Endothelial cell of umbilical vein (primary cell): ENCODE measurements around the gene NEU2. TPM values are rescaled to one million over a fixed set of nuclear protein-coding genes. Genes with fewer than 3 reads are reported as not detected.

Source experiments
- BruUV-seq: library from RNA; stranded (reverse); fragments of 400-500 nt; replicated peaks from 2 replicates; lab custom pipeline; 2021; lab: Mats Ljungman, UMichigan
- CTCF ChIA-PET: fragments of 300-600, 350-600 bp; sonication (Branson Sonifier 250); formaldehyde crosslinking; loops from one replicate; lab custom pipeline; 2021; ENCODE audit warnings: antibody characterized with exemption, inconsistent platforms; lab: Charles Lee
- POLR2A ChIA-PET: fragments of 300-600, 350-600 bp; sonication (Branson Sonifier 250); formaldehyde crosslinking; loops from one replicate; lab custom pipeline; 2021; ENCODE audit warnings: antibody characterized with exemption, inconsistent platforms; lab: Charles Lee
- DNase-seq: peaks from one replicate; pipeline ENCODE4 v3.0.0-alpha.2; 2011; ENCODE audit warnings: low read depth, low spot score
- FAIRE-seq: peaks from 2 replicates; lab custom pipeline; 2011; peaks lifted over from hg19 to GRCh38; lab: Jason Lieb, UNC
- H2AFZ ChIP-seq: 2 replicates; pipeline ENCODE4 v1.6.0; 2012; ENCODE audit warnings: low read depth, low read length, control low read depth, inconsistent platforms
- H3K27ac ChIP-seq: 2 replicates; pipeline ENCODE4 v1.5.1; 2011; ENCODE audit warnings: low read depth, mild to moderate bottlenecking, control low read depth, low read length, moderate library complexity; ENCODE audit not compliant: insufficient read depth
- H3K27me3 ChIP-seq, 2 experiments: 2 replicates each; pipeline versions ENCODE4 v1.6.0 to v1.6.1; 2011; ENCODE audit warnings: low read length in 2 of 2, mixed read lengths in 1 of 2; ENCODE audit not compliant: control insufficient read depth in 2 of 2, insufficient read depth in 2 of 2
- H3K36me3 ChIP-seq, 2 experiments: 2 replicates in 1 of 2; 3 replicates in 1 of 2; pipeline ENCODE4 v1.5.1; 2011; ENCODE audit warnings: low read length in 2 of 2, mild to moderate bottlenecking in 1 of 2, moderate library complexity in 1 of 2; ENCODE audit not compliant: control insufficient read depth in 2 of 2, insufficient read depth in 2 of 2; ENCODE audit errors: extremely low read depth in 1 of 2
- H3K4me1 ChIP-seq: 3 replicates; pipeline ENCODE4 v1.5.1; 2011; ENCODE audit warnings: mild to moderate bottlenecking, low read length; ENCODE audit not compliant: control insufficient read depth, insufficient read depth; ENCODE audit errors: extremely low read depth
- H3K4me2 ChIP-seq: 2 replicates; pipeline ENCODE4 v1.6.1; 2011; ENCODE audit warnings: low read length, control low read depth, mixed read lengths; ENCODE audit not compliant: insufficient read depth
- H3K4me3 ChIP-seq, 3 experiments: fragments of 200-600 bp in 1 of 3; sonication (generic), shearing (Covaris generic) in 1 of 3; replicated peaks in 1 of 3; 2 replicates each; pipeline ENCODE4 v1.5.1; 2011 to 2016; ENCODE audit warnings: control low read depth in 3 of 3, low read length in 3 of 3, mild to moderate bottlenecking in 2 of 3, inconsistent platforms in 1 of 3, low read depth in 1 of 3, moderate library complexity in 1 of 3; ENCODE audit not compliant: insufficient read depth in 1 of 3
- H3K79me2 ChIP-seq: 2 replicates; pipeline ENCODE4 v1.6.0; 2012; ENCODE audit warnings: low read length, inconsistent platforms; ENCODE audit not compliant: control insufficient read depth, insufficient read depth
- H3K9ac ChIP-seq: replicated peaks from 2 replicates; pipeline ENCODE3; 2011; ENCODE audit warnings: low read length, control low read depth; ENCODE audit not compliant: insufficient read depth; ENCODE audit errors: extremely low read depth
- H3K9me1 ChIP-seq: replicated peaks from 3 replicates; pipeline ENCODE4 v1.6.0; 2011; ENCODE audit warnings: mild to moderate bottlenecking, low read length; ENCODE audit not compliant: control insufficient read depth, insufficient read depth; ENCODE audit errors: extremely low read depth
- H3K9me3 ChIP-seq: replicated peaks from 2 replicates; pipeline ENCODE4 v1.5.1; 2012; ENCODE audit warnings: low read length, inconsistent platforms; ENCODE audit not compliant: control insufficient read depth, insufficient read depth
- H4K20me1 ChIP-seq: replicated peaks from 2 replicates; pipeline ENCODE3; 2011; ENCODE audit warnings: mild to moderate bottlenecking, low read length; ENCODE audit not compliant: control insufficient read depth, insufficient read depth; ENCODE audit errors: extremely low read depth
- CTCF ChIP-seq, 2 donors: IDR thresholded peaks; 1 replicate in 1 of 2; 2 replicates in 1 of 2; pipeline ENCODE4 v1.5.1; 2011; ENCODE audit warnings: low read length in 2 of 2, mild to moderate bottlenecking in 2 of 2, moderate library complexity in 2 of 2, control low read depth in 1 of 2, inconsistent platforms in 1 of 2, low read depth in 1 of 2; ENCODE audit not compliant: insufficient read depth in 1 of 2; ENCODE audit errors: extremely low read depth in 1 of 2
- EZH2 ChIP-seq: IDR thresholded peaks from 2 replicates; pipeline ENCODE4 v1.6.1; 2012; ENCODE audit warnings: borderline replicate concordance, low read depth, mild to moderate bottlenecking, moderate library complexity, low read length, inconsistent platforms; ENCODE audit not compliant: severe bottlenecking
- FOS ChIP-seq: IDR thresholded peaks from 2 replicates; pipeline ENCODE4 v1.6.1; 2011; ENCODE audit warnings: mild to moderate bottlenecking, low read length, moderate library complexity, borderline replicate concordance; ENCODE audit not compliant: insufficient read depth
- GATA2 ChIP-seq: IDR thresholded peaks from 2 replicates; pipeline ENCODE4 v1.7.0; 2011; ENCODE audit warnings: low read depth, mild to moderate bottlenecking, moderate library complexity, mixed read lengths, low read length; ENCODE audit not compliant: insufficient read length, insufficient read depth
- JUN ChIP-seq: IDR thresholded peaks from 2 replicates; pipeline ENCODE4 v1.6.1; 2011; ENCODE audit warnings: borderline replicate concordance, low read depth; ENCODE audit not compliant: insufficient read length, insufficient read depth
- MAX ChIP-seq: IDR thresholded peaks from 2 replicates; pipeline ENCODE4 v1.6.1; 2011; ENCODE audit not compliant: insufficient read depth, insufficient read length
- MYC ChIP-seq: IDR thresholded peaks from one replicate; pipeline ENCODE4 v1.6.1; 2011; ENCODE audit warnings: mild to moderate bottlenecking, low read depth, low read length
- POLR2A ChIP-seq: IDR thresholded peaks from 2 replicates; pipeline ENCODE4 v1.6.1; 2012; ENCODE audit warnings: low read depth, mild to moderate bottlenecking, control low read depth, low read length
- POLR2AphosphoS5 ChIP-seq: IDR thresholded peaks from 2 replicates; pipeline ENCODE4 v1.6.1; 2012; ENCODE audit warnings: low read depth, mild to moderate bottlenecking, control low read depth, low read length, moderate library complexity; ENCODE audit not compliant: insufficient read depth
- dilution Hi-C: fragments of 300-500 bp; cut with MboI; formaldehyde crosslinking; loops from one replicate; pipeline ENCODE4 v1.15.0; 2019; ENCODE audit warnings: low sequenced_read_pairs; ENCODE audit not compliant: extremely low pct_ligation_motif_present
- intact Hi-C: fragments of 100-400 bp; cut with micrococcal nuclease; formaldehyde crosslinking; loops from one replicate; pipeline ENCODE4 v1.10.0; 2022
- polyA plus RNA-seq, 4 experiments: library from polyadenylated mRNA; depleted of rRNA in 3 of 4; stranded (reverse) in 3 of 4; unstranded in 1 of 4; fragments of >200 nt; gene quantifications; 2 replicates each; pipeline versions ENCODE4 v1.2.1 to v1.2.3, GENCODE V29; 2011 to 2012; ENCODE audit warnings: missing spikeins in 1 of 4
- total RNA-seq: library from RNA; stranded (reverse); gene quantifications from 2 replicates; pipeline ENCODE4 v1.2.3, GENCODE V29; 2021

The NEU2 gene
- total and polyA plus RNA-seq, 2 donors (not counting 3 experiments of a cell fraction or from before 2014, with no cell fraction given) = not detected

- intact Hi-C loops = no loop called here
- no peak overlapping the region for H3K9ac ChIP-seq
- TF ChIP-seq EZH2 (no peak), POLR2A (no peak), MAX (no peak), FOS (no peak), JUN (no peak), CTCF (IDR thresholded peaks at IDR 0.05; ENCODE audit: extremely low read depth in 1 of 2, insufficient read depth in 1 of 2, low read depth in 1 of 2, low read length in 2 of 2) (no peak), POLR2AphosphoS5 (no peak), MYC (no peak), GATA2 (no peak)
- DNase-seq = no peak
- H3K4me2 ChIP-seq = no peak overlapping the region
- no peak overlapping the region for H3K4me3 ChIP-seq
- no peak for FAIRE-seq
- ChIA-PET POLR2A (no interaction called here), CTCF (interaction anchor here (1.1 to 2.1 kb wide), 2 partner anchors 16 to 42 kb away, joined by 3 to 10 read pairs; no protein-coding TSS in a partner anchor)
- no peaks in the 10 kb centered on the region for H3K79me2 ChIP-seq
- BruUV-seq = no TSS peak
- H3K9me3 ChIP-seq = no peaks in the 10 kb centered on the region
- no peaks in the 10 kb centered on the region for H3K9me1 ChIP-seq
- H3K4me1 ChIP-seq = no peaks in the 10 kb centered on the region
- H4K20me1 ChIP-seq = no peaks in the 10 kb centered on the region
- dilution Hi-C loops = no loop called here
- H3K27me3 ChIP-seq = peaks cover 0 to 3% of the 10 kb centered on the region in 2 experiments
- H3K36me3 ChIP-seq = no peaks in the 10 kb centered on the region
- H3K27ac ChIP-seq = no peak overlapping the region
- peak overlapping the region; percentile 4 for H2AFZ ChIP-seq
Measured at GRCh38 chr2:233012301-233012971, 20.0 kb upstream of the NEU2 start.
